Right renal pelvis (tissue), 4 donors: ENCODE measurements around the gene ZNF680. TPM values are rescaled to one million over a fixed set of nuclear protein-coding genes. Genes with fewer than 3 reads are reported as not detected.
"Not testable (repeated sequence)": the region's sequence is repeated elsewhere in the genome, so short reads cannot be mapped to it uniquely, and the experiment has no call there.

Experiments used
- DNase-seq, 4 donors: peaks; one replicate each; pipeline ENCODE4 v3.0.0-alpha.2; 2013; ENCODE audit warnings: low read depth in 4 of 4, low spot score in 3 of 4, missing footprints in 1 of 4
- polyA plus RNA-seq, 4 donors: library from polyadenylated mRNA; unstranded; fragments of 120-200 nt; gene quantifications; one replicate each; pipeline ENCODE4 v1.2.1, GENCODE V29; 2013; ENCODE audit not compliant: insufficient read length in 4 of 4

ZNF680 gene
- polyA plus RNA-seq, 4 donors, result 14.9 to 21.6 (median 19.4) TPM

GRCh38 chr7:64557601-64558322, 5.1 kb downstream of the ZNF680 start:
- no peak for DNase-seq

- no peak for DNase-seq
Observed at GRCh38 chr7:64555046-64555445, 7.8 kb downstream of the ZNF680 start.

GRCh38 chr7:64554188-64554587, 8.7 kb downstream of the ZNF680 start:
- DNase-seq, result not testable (repeated sequence)

- DNase-seq, result no peak
Observed at GRCh38 chr7:64551375-64552142, 11.3 kb downstream of the ZNF680 start.

- no peak for DNase-seq
Observed at GRCh38 chr7:64544010-64544409, 18.9 kb downstream of the ZNF680 start.

GRCh38 chr7:64541438-64542359, 21.2 kb downstream of the ZNF680 start:
- no peak for DNase-seq

GRCh38 chr7:64533756-64534155, 29.1 kb downstream of the ZNF680 start:
- no peak for DNase-seq

GRCh38 chr7:64528770-64529169, 34.1 kb downstream of the ZNF680 start:
- no peak for DNase-seq

GRCh38 chr7:64521409-64521984, 41.4 kb downstream of the ZNF680 start:
- no peak for DNase-seq

- no peak for DNase-seq
Observed at GRCh38 chr7:64516451-64516850, 46.4 kb downstream of the ZNF680 start.

GRCh38 chr7:64515781-64516180, 47.1 kb downstream of the ZNF680 start:
- DNase-seq, result no peak

GRCh38 chr7:64515330-64515729, 47.5 kb downstream of the ZNF680 start:
- DNase-seq, result no peak

GRCh38 chr7:64509583-64509982, 53.3 kb downstream of the ZNF680 start:
- no peak for DNase-seq

GRCh38 chr7:64504581-64505120, 58.2 kb downstream of the ZNF680 start:
- DNase-seq, result no peak

GRCh38 chr7:64498270-64498669, 64.6 kb downstream of the ZNF680 start:
- DNase-seq, result no peak

- DNase-seq, result no peak
Observed at GRCh38 chr7:64494912-64495461, 67.9 kb downstream of the ZNF680 start.

GRCh38 chr7:64485623-64486022, 77.2 kb downstream of the ZNF680 start:
- DNase-seq, result no peak
